Body of pancreas (tissue), 4 donors: ENCODE data around the gene AFF3.

Source experiments
- CTCF ChIP-seq, 7 experiments: fragments of 450-650 bp in 4 of 7; fragments of 200-600 bp in 3 of 7; sonication (generic) in 3 of 7; IDR thresholded peaks; one replicate each; pipeline ENCODE4 v1.5.1; 2016 to 2019; ENCODE audit warnings: antibody characterized with exemption in 7 of 7
- POLR2A ChIP-seq, 3 donors: fragments of 450-650 bp; IDR thresholded peaks; one replicate each; pipeline ENCODE4 v1.6.1; 2016; ENCODE audit warnings: antibody characterized with exemption in 3 of 3, mild to moderate bottlenecking in 2 of 3

- no peak for TF ChIP-seq CTCF (IDR thresholded peaks at IDR 0.05)
- TF ChIP-seq POLR2A (IDR thresholded peaks at IDR 0.05): no peak
Measured at GRCh38 chr2:99670768-99671734, 471.3 kb downstream of the AFF3 start.
